HEK293 (cell line): ENCODE results near the gene HSD17B1.

Experiments
- KLF10 ChIP-seq: fragments of 450-650 bp; IDR thresholded peaks from 2 replicates; pipeline ENCODE4 v1.5.1; 2018; ENCODE audit warnings: missing biosample characterization, mild to moderate bottlenecking, missing genetic modification characterization
- ZEB2 ChIP-seq: fragments of 450-650 bp; formaldehyde crosslinking; IDR thresholded peaks from 2 replicates; pipeline ENCODE4 v1.5.1; 2016; ENCODE audit warnings: missing biosample characterization, missing genetic modification characterization
- ZFP69B ChIP-seq: fragments of 450-650 bp; formaldehyde crosslinking; IDR thresholded peaks from 2 replicates; pipeline ENCODE4 v1.5.1; 2016; ENCODE audit warnings: missing biosample characterization, missing genetic modification characterization
- ZNF121 ChIP-seq: fragments of 450-650 bp; formaldehyde crosslinking; IDR thresholded peaks from 2 replicates; pipeline ENCODE4 v1.5.1; 2016; ENCODE audit warnings: missing biosample characterization, missing genetic modification characterization
- ZNF133 ChIP-seq: fragments of 450-650 bp; formaldehyde crosslinking; IDR thresholded peaks from 2 replicates; pipeline ENCODE4 v1.5.1; 2016; ENCODE audit warnings: missing biosample characterization, missing genetic modification characterization
- ZNF544 ChIP-seq: fragments of 450-650 bp; formaldehyde crosslinking; IDR thresholded peaks from 2 replicates; pipeline ENCODE4 v1.5.0; 2017; ENCODE audit warnings: missing biosample characterization, missing genetic modification characterization
- ZNF585B ChIP-seq: fragments of 450-650 bp; formaldehyde crosslinking; IDR thresholded peaks from 2 replicates; pipeline ENCODE4 v1.5.1; 2016; ENCODE audit warnings: missing biosample characterization, missing genetic modification characterization
- ZNF654 ChIP-seq: fragments of 450-650 bp; formaldehyde crosslinking; IDR thresholded peaks from 2 replicates; pipeline ENCODE4 v1.5.1; 2016; ENCODE audit warnings: low read depth, missing biosample characterization, missing genetic modification characterization
- TF ChIP-seq, protein P1 (sequence below): fragments of 450-650 bp; formaldehyde crosslinking; IDR thresholded peaks from 2 replicates; pipeline ENCODE4 v1.5.1; 2016; ENCODE audit warnings: missing biosample characterization, missing genetic modification characterization
- TF ChIP-seq, protein P2 (sequence below): fragments of 450-650 bp; formaldehyde crosslinking; IDR thresholded peaks from 2 replicates; pipeline ENCODE4 v1.5.1; 2016; ENCODE audit warnings: missing biosample characterization, missing genetic modification characterization
- TF ChIP-seq, protein P3 (sequence below): fragments of 450-650 bp; formaldehyde crosslinking; IDR thresholded peaks from 2 replicates; pipeline ENCODE4 v1.5.1; 2016; ENCODE audit warnings: missing biosample characterization, missing genetic modification characterization
- TF ChIP-seq, protein P4 (sequence below): fragments of 450-650 bp; formaldehyde crosslinking; IDR thresholded peaks from 2 replicates; pipeline ENCODE4 v1.5.1; 2017; ENCODE audit warnings: missing biosample characterization, missing genetic modification characterization
- TF ChIP-seq, protein P5 (sequence below): fragments of 450-650 bp; formaldehyde crosslinking; IDR thresholded peaks from 2 replicates; pipeline ENCODE4 v1.5.1; 2017; ENCODE audit warnings: missing biosample characterization, mild to moderate bottlenecking, missing genetic modification characterization, moderate library complexity
- TF ChIP-seq, protein P6 (sequence below): fragments of 450-650 bp; formaldehyde crosslinking; IDR thresholded peaks from 2 replicates; pipeline ENCODE4 v1.5.1; 2016; ENCODE audit warnings: missing biosample characterization, missing genetic modification characterization
- TF ChIP-seq, protein P7 (sequence below): fragments of 450-650 bp; formaldehyde crosslinking; IDR thresholded peaks from 2 replicates; pipeline ENCODE4 v1.5.1; 2016; ENCODE audit warnings: missing biosample characterization, missing genetic modification characterization
- TF ChIP-seq, protein P8 (sequence below): fragments of 450-650 bp; IDR thresholded peaks from 2 replicates; pipeline ENCODE4 v1.5.1; 2018; ENCODE audit warnings: missing biosample characterization, missing genetic modification characterization

HSD17B1 gene

DNA sequence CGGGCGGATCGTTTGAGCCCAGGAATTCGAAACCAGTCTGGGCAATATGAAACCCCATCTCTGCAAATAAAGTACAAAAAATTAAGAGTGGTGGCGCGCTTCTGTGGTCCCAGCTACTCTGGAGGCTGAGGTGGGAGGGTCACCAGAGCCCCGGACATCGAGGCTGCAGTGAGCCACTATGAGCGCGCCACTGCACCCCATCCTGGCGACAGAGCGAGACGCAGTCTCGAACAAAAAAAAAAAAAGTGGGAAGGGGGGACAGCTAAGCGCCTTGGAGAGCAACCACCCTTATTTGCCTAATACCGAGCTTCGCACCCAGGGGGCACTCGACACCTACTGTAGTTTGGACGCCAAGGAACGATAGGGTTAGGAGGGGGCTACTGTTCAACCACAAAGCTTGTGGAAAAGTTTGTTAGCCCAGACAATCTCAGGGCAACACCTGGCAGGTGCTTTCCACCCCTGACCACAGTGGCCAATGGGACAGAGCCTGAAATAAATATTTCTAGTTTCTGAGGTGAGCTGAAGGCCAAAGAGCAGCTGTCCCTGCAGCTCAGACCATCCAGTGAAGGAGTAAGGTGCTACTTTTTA lies 25.7 kb downstream of the HSD17B1 start (continued):
- TF ChIP-seq, protein P1, sequence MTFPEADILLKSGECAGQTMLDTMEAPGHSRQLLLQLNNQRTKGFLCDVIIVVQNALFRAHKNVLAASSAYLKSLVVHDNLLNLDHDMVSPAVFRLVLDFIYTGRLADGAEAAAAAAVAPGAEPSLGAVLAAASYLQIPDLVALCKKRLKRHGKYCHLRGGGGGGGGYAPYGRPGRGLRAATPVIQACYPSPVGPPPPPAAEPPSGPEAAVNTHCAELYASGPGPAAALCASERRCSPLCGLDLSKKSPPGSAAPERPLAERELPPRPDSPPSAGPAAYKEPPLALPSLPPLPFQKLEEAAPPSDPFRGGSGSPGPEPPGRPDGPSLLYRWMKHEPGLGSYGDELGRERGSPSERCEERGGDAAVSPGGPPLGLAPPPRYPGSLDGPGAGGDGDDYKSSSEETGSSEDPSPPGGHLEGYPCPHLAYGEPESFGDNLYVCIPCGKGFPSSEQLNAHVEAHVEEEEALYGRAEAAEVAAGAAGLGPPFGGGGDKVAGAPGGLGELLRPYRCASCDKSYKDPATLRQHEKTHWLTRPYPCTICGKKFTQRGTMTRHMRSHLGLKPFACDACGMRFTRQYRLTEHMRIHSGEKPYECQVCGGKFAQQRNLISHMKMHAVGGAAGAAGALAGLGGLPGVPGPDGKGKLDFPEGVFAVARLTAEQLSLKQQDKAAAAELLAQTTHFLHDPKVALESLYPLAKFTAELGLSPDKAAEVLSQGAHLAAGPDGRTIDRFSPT (tag by site-specific recombination): no peak
- TF ChIP-seq, protein P2, sequence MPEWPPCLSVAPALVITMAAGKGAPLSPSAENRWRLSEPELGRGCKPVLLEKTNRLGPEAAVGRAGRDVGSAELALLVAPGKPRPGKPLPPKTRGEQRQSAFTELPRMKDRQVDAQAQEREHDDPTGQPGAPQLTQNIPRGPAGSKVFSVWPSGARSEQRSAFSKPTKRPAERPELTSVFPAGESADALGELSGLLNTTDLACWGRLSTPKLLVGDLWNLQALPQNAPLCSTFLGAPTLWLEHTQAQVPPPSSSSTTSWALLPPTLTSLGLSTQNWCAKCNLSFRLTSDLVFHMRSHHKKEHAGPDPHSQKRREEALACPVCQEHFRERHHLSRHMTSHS (tag by site-specific recombination): no peak
- TF ChIP-seq, protein P3, sequence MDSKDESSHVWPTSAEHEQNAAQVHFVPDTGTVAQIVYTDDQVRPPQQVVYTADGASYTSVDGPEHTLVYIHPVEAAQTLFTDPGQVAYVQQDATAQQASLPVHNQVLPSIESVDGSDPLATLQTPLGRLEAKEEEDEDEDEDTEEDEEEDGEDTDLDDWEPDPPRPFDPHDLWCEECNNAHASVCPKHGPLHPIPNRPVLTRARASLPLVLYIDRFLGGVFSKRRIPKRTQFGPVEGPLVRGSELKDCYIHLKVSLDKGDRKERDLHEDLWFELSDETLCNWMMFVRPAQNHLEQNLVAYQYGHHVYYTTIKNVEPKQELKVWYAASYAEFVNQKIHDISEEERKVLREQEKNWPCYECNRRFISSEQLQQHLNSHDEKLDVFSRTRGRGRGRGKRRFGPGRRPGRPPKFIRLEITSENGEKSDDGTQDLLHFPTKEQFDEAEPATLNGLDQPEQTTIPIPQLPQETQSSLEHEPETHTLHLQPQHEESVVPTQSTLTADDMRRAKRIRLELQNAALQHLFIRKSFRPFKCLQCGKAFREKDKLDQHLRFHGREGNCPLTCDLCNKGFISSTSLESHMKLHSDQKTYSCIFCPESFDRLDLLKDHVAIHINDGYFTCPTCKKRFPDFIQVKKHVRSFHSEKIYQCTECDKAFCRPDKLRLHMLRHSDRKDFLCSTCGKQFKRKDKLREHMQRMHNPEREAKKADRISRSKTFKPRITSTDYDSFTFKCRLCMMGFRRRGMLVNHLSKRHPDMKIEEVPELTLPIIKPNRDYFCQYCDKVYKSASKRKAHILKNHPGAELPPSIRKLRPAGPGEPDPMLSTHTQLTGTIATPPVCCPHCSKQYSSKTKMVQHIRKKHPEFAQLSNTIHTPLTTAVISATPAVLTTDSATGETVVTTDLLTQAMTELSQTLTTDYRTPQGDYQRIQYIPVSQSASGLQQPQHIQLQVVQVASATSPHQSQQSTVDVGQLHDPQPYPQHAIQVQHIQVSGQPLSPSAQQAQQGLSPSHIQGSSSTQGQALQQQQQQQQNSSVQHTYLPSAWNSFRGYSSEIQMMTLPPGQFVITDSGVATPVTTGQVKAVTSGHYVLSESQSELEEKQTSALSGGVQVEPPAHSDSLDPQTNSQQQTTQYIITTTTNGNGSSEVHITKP (tag by site-specific recombination): peak; percentile 67
- peak; percentile 49 for TF ChIP-seq ZEB2 (tag by site-specific recombination)
- TF ChIP-seq, protein P4, sequence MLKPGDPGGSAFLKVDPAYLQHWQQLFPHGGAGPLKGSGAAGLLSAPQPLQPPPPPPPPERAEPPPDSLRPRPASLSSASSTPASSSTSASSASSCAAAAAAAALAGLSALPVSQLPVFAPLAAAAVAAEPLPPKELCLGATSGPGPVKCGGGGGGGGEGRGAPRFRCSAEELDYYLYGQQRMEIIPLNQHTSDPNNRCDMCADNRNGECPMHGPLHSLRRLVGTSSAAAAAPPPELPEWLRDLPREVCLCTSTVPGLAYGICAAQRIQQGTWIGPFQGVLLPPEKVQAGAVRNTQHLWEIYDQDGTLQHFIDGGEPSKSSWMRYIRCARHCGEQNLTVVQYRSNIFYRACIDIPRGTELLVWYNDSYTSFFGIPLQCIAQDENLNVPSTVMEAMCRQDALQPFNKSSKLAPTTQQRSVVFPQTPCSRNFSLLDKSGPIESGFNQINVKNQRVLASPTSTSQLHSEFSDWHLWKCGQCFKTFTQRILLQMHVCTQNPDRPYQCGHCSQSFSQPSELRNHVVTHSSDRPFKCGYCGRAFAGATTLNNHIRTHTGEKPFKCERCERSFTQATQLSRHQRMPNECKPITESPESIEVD (tag by site-specific recombination): no peak
- TF ChIP-seq, protein P5, sequence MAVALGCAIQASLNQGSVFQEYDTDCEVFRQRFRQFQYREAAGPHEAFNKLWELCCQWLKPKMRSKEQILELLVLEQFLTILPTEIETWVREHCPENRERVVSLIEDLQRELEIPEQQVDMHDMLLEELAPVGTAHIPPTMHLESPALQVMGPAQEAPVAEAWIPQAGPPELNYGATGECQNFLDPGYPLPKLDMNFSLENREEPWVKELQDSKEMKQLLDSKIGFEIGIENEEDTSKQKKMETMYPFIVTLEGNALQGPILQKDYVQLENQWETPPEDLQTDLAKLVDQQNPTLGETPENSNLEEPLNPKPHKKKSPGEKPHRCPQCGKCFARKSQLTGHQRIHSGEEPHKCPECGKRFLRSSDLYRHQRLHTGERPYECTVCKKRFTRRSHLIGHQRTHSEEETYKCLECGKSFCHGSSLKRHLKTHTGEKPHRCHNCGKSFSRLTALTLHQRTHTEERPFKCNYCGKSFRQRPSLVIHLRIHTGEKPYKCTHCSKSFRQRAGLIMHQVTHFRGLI (tag by site-specific recombination): no peak
- no peak for TF ChIP-seq ZNF585B (tag by site-specific recombination)
- TF ChIP-seq, protein P6, sequence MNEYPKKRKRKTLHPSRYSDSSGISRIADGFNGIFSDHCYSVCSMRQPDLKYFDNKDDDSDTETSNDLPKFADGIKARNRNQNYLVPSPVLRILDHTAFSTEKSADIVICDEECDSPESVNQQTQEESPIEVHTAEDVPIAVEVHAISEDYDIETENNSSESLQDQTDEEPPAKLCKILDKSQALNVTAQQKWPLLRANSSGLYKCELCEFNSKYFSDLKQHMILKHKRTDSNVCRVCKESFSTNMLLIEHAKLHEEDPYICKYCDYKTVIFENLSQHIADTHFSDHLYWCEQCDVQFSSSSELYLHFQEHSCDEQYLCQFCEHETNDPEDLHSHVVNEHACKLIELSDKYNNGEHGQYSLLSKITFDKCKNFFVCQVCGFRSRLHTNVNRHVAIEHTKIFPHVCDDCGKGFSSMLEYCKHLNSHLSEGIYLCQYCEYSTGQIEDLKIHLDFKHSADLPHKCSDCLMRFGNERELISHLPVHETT (tag by site-specific recombination): no peak
- TF ChIP-seq KLF10 (tag by site-specific recombination): no peak
- TF ChIP-seq ZNF121: no peak
- TF ChIP-seq ZFP69B: no peak
- TF ChIP-seq, protein P7, sequence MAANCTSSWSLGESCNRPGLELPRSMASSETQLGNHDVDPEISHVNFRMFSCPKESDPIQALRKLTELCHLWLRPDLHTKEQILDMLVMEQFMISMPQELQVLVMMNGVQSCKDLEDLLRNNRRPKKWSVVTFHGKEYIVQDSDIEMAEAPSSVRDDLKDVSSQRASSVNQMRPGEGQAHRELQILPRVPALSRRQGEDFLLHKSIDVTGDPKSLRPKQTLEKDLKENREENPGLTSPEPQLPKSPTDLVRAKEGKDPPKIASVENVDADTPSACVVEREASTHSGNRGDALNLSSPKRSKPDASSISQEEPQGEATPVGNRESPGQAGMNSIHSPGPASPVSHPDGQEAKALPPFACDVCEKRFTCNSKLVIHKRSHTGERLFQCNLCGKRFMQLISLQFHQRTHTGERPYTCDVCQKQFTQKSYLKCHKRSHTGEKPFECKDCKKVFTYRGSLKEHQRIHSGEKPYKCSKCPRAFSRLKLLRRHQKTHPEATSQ (tag by site-specific recombination): no peak
- peak; percentile 68 for TF ChIP-seq ZNF654
- no peak for TF ChIP-seq ZNF544
- no peak for TF ChIP-seq ZNF133 (tag by site-specific recombination)
- TF ChIP-seq, protein P8, sequence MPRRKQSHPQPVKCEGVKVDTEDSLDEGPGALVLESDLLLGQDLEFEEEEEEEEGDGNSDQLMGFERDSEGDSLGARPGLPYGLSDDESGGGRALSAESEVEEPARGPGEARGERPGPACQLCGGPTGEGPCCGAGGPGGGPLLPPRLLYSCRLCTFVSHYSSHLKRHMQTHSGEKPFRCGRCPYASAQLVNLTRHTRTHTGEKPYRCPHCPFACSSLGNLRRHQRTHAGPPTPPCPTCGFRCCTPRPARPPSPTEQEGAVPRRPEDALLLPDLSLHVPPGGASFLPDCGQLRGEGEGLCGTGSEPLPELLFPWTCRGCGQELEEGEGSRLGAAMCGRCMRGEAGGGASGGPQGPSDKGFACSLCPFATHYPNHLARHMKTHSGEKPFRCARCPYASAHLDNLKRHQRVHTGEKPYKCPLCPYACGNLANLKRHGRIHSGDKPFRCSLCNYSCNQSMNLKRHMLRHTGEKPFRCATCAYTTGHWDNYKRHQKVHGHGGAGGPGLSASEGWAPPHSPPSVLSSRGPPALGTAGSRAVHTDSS (tag by site-specific recombination): no peak
- TF ChIP-seq, all 188 proteins: peak for 19
